Body of pancreas (tissue), 4 donors: ENCODE measurements around the gene GLI3.

Experiments
- POLR2A ChIP-seq, 3 donors: fragments of 450-650 bp; IDR thresholded peaks; one replicate each; pipeline ENCODE4 v1.6.1; 2016; ENCODE audit warnings: antibody characterized with exemption in 3 of 3, mild to moderate bottlenecking in 2 of 3
- TF ChIP-seq, protein P1 (sequence below), 7 experiments: fragments of 450-650 bp in 4 of 7; fragments of 200-600 bp in 3 of 7; sonication (generic) in 3 of 7; IDR thresholded peaks; one replicate each; pipeline ENCODE4 v1.5.1; 2016 to 2019; ENCODE audit warnings: antibody characterized with exemption in 7 of 7

DNA sequence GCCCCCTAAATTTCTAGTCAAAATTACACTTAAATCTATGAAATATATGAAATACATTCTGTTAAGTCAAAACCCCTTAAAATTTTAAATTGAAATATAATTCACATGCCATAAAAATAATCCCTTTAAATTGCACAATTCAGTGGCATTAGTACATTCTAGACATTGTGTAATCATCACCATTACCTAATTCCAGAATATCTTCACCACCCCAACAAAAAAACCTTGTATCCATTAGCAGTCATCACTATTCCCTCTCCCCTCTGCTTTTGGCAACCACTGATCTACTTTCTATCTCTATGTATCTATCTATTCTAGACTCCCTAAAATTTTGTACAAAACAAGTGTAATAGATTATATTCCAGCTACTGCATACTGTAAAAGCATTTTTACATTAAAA lies 261.2 kb downstream of the GLI3 start:
- TF ChIP-seq, protein P1, sequence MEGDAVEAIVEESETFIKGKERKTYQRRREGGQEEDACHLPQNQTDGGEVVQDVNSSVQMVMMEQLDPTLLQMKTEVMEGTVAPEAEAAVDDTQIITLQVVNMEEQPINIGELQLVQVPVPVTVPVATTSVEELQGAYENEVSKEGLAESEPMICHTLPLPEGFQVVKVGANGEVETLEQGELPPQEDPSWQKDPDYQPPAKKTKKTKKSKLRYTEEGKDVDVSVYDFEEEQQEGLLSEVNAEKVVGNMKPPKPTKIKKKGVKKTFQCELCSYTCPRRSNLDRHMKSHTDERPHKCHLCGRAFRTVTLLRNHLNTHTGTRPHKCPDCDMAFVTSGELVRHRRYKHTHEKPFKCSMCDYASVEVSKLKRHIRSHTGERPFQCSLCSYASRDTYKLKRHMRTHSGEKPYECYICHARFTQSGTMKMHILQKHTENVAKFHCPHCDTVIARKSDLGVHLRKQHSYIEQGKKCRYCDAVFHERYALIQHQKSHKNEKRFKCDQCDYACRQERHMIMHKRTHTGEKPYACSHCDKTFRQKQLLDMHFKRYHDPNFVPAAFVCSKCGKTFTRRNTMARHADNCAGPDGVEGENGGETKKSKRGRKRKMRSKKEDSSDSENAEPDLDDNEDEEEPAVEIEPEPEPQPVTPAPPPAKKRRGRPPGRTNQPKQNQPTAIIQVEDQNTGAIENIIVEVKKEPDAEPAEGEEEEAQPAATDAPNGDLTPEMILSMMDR (IDR thresholded peaks at IDR 0.05): no peak
- TF ChIP-seq POLR2A (IDR thresholded peaks at IDR 0.05): no peak
